Glomerular visceral epithelial cell (primary cell): ENCODE measurements around the gene CORO7.

Experiments used
- DNase-seq: peaks from one replicate; pipeline ENCODE4 v3.0.0-alpha.2; 2016; ENCODE audit errors: extremely low spot score

The CORO7 gene

DNA sequence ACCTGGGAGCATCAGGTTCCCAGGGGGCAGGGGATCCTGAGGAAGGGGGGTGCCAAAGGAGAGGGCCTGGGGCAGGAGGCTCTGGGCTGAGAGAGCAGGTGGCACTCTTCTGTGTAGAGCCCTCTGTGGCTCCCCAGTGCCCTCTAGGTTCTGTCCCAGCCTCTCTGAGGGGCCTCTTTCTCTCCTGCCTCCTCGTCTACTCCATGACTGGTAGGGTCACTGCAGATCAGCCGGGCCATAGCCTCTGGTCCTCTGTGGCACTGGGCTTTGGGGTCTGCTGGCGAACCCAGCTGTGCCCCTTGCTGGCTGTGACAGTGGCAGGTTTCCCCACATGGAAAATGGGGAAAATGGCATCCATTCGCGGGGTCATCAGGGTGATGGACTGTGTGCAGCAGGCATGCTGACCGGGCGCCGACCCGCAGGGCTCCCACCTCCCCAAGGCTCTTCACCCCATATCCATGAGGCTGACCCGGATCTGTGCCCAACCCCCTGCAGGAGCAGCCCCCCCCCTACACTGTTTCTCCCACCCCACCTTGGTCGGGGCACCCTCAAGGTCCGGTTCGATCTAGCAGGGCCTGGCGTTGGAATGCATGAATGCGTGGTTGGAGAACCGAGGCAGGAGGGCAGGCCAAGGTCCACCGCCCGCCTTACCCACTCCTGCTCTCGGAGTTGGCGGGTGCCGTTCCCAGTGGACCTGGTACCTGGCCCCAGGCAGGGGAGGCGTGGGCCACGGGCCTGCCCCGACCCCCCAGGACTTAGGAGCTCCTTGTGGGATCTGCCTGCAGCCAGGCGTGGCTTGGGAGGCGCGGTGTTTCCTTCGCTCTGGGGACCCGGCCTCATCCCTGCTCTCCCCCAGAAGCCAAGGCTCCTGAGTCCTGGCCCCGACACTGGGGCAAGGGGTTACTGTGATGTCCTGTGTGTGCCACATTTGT lies 94.0 kb downstream of the CORO7 start:
- no peak for DNase-seq

DNA sequence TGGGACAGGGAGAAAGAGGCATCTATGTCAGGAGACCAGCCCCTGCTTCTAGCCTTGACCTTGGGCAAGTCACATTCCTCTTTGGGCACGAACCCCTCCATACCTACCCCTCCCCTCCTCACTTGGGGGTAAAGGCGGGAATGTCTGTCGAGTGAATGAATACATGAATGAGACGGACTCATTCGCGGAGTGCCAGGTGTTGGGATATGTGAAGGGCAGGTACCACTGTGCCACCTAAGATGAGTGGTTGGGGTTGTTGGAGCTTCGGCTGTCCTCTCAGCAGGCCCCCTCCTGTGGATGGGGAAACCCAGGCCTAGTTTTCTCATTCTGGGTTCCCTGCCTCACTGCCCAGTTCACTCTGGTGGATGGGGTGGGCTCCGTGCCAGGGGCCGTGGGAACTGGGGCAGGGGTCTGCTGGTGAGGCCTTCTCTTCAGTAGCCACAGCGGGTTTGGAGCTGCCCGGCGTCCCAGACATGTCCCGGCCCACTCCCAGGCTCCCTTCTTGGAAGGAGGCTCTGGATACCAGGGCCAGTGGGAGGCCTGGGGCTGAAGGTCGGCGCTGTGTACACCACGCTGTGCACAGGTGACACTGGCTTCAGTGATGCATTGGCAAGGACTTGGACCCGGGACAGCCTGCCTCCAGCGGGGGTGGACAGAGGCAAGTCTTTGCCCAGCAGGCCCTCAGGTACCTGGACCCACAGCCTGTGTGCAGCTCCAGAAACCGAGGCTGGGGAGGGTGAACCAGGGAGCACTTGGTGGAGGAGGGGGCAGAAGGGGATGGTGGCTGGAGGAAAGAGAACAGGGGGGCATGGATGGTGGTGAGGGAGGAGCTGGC lies 94.9 kb downstream of the CORO7 start:
- DNase-seq: no peak

DNA sequence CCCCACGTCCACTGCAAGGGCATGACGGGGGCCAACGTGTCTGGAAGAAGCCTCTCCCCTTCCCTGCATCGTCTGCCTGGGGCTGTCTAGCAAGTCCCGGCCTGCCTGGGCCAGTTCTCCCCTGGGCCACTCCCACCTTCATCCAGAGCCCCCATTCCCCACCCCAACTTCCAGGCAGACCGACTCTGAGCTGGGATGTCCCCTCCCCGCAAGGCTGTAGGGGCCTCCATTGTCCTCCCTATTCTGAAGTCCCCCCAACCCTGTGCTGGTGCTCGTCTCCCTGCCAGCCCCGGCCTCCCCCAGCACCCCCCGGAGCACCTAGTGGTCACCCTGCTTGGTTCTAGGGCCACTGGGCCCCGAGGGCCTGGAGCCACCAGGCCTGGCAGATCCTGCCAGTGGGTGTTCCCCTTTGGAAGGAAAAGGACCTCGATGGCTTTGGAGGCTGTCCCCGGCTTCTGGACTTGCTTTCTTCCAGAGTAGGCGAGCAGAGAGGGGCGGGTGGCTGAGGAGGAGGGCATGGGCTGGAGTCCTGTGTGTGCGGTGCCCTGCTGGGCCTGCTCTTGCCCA lies 95.7 kb downstream of the CORO7 start:
- DNase-seq: no peak

DNA sequence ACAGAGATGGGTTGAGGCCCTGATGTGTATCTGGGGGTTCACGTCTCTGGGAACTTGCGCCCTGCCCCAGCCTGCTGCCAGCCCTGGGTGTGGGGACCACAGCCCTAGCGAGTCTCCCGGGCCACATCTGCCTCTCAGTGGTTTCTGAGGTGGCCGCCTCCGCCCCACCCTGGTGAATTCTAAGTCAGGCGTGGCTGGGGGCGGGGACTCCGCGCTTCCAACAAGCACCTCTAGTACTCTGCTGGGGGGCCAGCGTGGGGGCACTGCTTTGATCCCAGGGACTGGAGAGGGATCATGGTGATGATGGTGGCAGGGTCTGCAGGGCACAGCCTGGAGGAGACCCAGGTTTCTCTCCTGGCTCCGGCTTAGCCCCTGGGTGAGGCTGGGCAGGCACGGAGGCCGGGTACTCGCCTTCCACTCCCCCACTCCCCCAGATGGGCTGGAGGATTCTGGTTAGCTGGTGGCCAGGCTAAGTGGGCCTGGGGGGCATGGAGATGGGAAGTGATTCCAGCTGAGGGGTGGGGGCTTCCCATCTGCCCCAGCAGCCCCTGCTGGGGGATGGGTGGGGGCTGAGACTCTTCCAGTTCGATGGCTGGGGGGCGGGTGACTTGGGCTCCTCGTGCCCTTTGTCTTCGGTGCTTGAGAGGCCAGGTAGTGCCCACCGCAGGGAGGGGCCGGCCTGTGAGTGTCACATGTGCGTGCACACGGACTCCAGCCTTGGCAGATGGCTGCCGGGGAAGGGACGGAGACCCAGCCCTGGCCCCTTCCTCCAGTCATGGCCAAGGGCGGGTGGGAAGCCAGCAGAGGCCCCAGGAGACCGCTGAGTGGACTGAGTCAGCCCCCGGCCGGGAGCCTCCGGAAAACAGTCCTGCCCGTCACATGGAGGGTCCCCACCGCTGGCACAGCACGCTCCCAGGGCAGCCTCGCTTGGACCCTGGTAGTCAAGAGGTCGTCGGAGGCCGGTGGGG lies 96.7 kb downstream of the CORO7 start:
- no peak for DNase-seq

DNA sequence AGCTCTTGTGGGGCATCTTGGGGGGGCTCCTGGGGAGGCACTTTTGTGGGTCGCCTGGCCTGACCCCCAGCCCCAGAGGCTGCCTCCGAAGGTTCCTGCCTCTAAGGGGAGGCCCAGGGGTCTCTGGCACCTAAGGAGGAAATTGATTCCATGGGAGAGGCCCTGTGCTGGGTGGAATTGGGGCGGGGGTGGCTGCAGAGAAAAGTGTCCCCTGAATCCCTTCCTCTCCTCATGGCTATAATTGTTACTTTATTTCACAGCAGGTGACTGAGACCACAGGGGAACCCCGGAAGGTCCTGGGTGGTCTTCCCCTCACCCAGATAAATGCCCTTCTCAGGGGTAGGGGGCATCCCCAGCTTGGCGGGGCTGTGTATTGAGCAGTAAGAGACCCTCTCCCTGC lies 97.4 kb downstream of the CORO7 start:
- DNase-seq: no peak

DNA sequence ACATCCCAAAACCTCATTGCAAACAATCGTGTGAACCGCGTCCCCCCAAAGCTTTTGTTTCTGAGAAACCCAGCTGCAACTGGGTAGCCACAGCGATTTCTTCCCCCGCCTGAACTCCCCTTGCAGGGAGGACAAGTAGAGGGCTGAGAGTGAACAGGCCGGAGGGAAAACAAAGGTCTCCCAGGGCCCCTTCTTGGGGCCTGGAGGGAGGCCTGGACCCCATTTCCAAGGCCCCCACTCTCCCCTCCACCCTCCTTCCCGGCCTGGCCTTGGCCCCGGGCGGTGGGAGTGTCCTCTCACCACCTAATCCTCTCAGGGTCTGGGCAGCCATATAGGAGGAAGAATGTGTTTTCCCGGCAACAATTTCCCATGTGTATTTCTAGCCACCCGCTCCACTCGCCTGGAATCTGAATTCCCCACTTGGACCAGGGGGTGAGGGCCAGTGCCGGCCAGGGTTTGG lies 97.9 kb downstream of the CORO7 start:
- DNase-seq: no peak

DNA sequence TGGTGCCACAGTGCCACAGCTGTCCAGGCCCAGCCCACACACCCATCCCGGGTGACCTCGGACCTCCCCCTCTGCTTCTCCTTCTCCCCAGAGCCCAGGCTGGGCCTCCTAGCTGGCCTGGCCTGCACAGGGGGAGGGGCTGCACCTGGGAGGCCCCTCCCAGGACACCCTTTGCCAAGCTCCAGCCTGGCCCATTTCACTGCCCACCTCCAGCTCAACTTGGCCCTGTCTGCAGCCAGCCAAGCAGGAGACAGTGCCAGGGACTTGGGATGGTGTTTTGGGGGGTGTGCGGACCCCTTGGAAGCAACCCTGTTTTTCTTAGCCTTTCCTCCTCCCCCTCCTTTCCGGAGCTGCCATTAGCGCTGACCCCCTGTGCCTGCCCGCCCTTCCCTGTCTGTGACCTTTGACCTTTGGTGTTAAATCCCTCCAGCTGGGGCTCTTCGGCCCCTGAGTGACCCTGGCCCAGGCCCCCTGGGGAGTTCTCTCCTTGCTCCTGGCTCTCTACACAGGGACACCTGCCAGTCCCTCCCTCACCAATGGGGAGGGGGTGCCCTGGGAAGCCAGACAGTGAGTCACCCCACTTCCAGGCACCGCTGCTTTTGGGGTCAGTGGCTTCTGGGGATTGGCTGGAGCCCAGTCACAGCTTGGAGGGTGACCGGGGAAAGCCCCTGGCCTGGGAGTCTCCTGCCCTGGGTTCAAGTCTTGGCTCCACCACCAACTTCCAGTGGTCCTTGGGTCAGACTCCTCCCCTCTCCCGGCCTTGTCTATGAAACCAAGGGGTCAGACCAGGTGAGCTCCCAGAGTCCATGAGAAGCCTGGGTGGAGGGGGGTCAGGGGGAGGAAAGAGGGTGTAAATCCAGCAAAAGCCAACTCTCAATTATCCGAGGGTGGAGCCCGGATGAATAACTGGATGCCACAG lies 98.6 kb downstream of the CORO7 start:
- peak; percentile 80 for DNase-seq

DNA sequence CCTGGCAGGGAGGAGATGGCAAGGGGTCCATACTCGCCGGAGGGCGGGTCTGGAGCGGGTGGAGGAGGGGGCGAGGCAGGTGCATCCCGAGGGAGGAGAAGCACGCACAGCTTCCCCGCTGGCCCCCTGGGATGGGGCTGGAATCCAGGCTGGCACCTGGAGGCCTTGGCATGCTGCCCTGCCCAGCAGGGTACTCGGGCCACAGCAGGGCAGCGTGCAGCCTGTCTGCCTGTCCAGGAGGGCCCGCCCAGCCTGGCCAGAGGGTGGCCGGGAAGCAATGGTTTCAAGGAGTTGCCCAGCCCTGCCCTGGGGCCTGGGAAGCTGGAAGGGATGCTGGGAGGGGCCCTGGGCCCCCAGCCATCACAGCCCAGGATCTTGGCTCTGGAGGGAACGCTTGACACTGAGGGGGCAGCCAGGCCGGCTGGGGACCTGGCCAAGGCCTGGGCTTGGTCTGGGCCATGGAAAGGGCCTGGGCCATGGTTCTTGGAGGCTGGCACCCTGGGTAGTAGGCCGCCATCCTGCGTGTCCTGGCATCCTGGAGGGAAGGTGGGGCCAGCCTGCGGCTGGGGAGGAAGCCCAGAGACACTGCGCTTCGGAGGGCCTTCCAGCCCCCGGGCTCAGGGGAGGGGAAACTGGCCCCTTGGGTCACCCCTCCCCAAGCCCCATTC lies 99.4 kb downstream of the CORO7 start:
- DNase-seq: peak; percentile 78

DNA sequence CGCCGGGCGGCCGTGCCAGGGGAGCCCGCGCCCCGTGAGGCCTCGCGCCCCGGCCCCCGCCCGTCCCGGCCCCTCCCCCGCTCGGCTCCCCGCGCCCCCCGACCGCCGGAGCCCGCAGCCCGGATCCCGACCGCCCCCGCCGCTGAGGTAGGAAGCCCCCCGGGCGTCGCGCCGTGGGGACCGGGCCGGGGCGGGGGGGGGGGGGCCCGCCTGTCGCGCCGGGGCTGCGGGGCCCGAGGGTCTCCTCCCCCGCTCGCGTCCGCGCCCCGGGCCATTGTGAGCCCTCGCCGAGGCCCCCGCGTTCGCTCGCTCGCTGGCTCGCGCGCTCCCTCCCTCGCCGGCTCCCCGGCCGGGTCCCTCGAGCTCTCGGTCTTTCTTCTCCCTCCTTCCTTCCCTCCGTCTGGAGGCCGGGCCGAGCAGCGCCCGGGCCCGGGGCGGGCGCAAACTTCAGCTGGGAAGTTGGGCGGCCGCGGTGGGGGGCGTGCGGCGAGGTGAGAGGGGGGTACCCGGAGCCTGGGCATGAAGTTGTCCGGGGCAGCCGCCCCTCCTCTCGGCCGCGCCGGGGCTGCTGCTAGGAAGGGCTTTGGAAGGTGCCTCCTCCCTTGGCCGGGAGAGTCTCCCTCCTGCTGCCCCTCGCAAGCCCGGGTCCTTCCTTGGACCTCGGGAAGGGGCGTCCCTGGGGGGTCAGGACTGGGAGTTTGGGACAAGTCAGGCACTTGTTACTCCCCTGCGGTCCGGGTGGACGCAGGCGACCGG lies 100.1 kb downstream of the CORO7 start:
- DNase-seq: no peak

DNA sequence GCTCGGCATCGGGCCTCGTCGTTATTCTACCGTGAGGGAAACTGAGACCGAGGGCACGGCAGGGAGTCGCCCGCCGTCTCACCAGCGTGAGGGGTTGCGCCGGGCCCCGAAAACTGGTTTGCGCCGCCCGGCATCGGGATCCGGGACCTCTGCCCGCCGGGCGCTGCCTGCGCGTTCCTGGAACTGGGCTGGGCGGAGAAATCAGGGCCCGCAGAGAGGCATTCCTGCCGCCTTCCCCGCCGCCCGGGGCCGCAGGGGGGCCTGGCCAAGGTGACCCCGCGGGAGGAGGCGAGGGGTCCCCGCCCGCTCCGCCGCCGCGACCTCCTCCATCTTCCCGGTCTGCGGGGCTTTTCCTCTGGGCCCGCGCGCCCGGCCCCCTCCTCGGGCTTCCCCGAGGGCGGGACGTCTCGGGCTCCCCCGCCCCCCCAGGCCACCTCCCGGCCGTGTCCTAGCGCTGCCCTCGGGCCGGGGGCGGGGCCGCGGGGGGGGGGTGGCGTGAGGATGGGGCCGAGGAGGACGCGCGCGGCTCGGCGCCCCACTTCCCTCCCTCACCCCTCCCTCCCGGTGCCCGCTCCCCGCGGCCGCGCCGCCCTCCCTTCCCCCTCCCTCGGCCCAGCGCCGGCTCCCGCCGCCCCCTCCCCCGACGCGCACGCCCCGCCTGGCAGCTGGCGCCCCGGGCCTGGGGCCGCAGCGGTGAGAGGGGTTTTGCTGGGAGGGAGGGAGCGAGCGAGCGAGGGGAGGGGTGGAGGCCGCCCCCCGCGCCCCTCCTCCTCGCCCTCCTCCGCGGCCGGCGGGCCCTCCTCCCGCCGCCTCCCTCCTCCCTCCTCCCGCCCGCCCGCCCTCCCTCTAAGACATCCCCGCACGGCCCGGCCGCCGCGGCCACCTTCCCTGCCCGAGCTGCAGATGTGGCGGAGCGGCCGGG lies 100.9 kb downstream of the CORO7 start, which contains the start of gene GLIS2:
Gene GLIS2, plus strand, starts transcription at position 882 of the 922 bp plus-strand sequence. CDS start 16,214 bp downstream, outside the sequence.
- DNase-seq: peak; percentile 89

DNA sequence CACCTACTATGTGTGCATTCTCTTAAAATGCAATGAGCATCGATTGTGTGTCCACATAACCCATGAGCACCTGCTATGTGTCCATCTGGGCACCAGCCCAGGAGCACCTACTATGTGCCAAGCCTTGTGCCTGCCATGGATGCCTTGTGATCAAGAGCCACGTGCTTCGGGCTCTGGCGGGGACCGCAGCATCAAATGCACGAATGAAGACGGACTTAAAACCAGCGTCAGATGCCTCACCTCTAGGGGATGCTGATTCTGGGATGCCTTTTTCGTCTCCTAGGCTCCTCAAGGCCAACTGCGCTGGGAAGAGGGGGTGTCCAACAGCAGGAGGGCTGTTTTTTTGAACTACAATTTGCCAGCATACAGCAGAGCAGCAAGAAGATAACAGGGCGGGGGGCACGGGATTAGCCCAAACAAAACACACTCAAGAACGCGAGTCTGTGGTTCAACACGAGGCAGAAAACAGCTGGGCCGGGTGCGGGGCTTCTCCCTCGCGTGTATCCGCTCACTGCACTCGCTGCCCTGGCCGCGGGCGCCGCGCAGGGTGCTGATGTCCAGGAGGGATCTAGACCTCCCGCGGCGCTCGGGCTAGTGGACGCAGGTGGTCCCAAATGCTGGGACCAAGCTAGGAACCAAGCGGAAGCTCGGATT lies 101.7 kb downstream of the CORO7 start:
- DNase-seq: peak; percentile 56

DNA sequence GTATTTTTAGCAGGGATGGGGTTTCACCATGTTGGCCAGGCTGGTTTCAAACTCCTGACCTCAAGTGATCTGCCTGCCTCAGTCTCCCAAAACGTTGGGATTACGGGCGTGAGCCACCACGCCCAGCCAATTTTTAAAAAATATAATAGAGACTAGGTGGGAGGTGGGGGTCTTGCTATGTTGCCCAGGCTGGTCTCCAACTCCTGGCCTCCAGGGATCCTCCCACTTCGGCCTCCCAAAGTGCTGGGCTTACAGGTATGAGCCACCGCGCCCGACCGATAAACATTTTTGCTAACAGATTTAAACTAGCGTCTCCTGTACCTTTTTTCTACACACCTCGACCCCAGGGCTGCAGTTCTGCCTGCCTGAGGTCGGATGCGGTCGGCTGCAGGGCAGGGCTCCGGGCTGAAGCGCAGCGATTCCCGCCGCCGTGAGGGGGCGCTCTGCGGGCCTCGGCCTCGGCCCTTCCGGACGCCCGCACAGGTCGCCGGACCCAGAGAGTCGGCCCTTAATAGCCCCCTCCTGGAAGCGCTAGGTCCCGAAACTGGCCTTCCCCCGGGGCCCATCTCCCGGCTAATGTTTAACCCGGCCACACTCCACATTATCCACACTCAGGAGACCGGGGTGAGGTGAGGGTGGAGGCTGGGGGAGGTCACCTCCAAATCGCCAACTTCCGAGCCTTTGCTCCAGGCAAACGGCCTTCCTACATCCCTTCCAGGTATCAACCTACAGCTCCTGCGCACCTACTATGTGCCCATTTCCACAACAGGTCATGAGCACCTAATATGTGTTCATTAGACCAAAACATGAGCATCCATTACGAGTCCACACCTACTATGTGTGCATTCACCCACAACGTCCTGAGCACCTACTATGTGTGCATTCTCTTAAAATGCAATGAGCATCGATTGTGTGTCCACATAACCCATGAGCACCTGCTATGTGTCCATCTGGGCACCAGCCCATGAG lies 102.5 kb downstream of the CORO7 start:
- peak; percentile 92 for DNase-seq

DNA sequence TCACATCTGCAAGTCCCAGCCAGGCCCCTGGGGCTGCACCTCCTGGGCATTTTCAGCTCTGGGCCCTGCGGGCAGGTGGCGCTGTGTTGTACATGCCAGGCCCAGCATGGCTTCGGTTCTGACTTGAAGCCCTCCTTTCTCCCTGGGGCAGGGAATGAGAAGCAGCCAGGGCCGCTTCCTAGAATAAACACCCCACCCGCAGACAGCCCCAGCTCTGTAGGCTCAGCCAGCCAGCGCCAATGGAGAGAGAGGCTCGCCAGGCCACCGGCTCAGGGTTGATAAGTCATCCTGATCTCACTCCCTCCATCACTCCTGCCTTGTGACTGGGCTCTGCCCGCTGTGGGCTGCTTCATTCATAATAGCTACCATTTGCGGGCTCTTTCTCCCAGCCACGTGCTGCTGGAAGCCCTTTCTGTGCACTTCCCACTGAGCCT lies 106.5 kb downstream of the CORO7 start:
- peak; percentile 86 for DNase-seq

DNA sequence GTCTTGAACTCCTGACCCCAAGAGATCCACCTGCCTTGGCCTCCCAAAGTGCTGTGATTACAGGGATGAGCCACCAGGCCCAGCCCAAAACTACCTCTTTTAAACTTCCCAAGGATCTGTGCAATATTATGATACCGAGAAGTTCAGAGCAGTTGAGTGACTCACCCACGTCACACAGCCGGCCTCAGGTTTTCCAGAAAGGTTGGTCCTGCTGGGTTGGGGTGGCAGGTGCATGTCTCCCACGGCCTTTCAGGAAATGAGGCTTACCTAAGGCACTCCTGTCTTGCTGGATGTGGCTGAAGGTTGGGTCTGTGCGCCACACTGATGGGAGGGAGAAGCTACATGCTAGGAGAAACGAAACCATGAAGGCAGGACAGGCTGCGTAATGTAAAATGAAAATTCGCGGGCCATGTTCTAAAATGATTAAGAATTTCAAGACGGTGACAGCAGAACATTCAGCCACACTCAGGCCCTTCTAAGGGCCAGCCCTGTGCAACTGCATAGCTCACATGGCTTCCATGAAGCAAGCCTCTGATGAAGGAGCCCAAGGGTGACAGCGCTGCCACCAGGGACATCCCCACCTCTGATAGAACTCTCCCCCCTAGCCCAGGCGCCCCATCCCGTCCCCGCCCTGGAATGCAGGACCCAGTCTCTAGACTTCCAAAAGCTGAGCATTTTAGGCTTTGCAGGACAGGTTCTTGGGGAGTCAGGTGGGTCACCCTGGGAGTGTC lies 107.1 kb downstream of the CORO7 start:
- no peak for DNase-seq
